GM23338 (cell line): Measurements from ENCODE around the gene ERC2. TPM values are rescaled to one million over a fixed set of nuclear protein-coding genes. Genes with fewer than 3 reads are reported as not detected.

Experiments
- CREB1 ChIP-seq: fragments of 250-450 bp; sonication (Bioruptor Pico); IDR thresholded peaks from 2 replicates; pipeline ENCODE4 v1.5.0; 2020; ENCODE audit warnings: low read depth, mild to moderate bottlenecking, moderate library complexity
- EZH2 ChIP-seq: fragments of 200-600 bp; sonication (generic); IDR thresholded peaks from one replicate; pipeline ENCODE4 v1.8.0; 2017; ENCODE audit warnings: antibody characterized with exemption, mild to moderate bottlenecking, low read depth; ENCODE audit not compliant: unreplicated experiment
- EZH2phosphoT487 ChIP-seq: fragments of 200-600 bp; sonication (generic); IDR thresholded peaks from one replicate; pipeline ENCODE4 v1.8.1; 2018; ENCODE audit warnings: antibody characterized with exemption; ENCODE audit not compliant: unreplicated experiment
- NANOG ChIP-seq: IDR thresholded peaks from 2 replicates; pipeline ENCODE4 v1.6.1; 2016; ENCODE audit warnings: antibody characterized with exemption, borderline replicate concordance
- POLR2AphosphoS5 ChIP-seq: IDR thresholded peaks from 2 replicates; pipeline ENCODE4 v1.6.1; 2016; ENCODE audit warnings: antibody characterized with exemption, low read depth
- STAT1 ChIP-seq: IDR thresholded peaks from one replicate; pipeline ENCODE4 v1.6.1; 2016; ENCODE audit warnings: antibody characterized with exemption; ENCODE audit not compliant: unreplicated experiment
- ZNF114 ChIP-seq: fragments of 250-450 bp; sonication (Bioruptor Pico); IDR thresholded peaks from 2 replicates; pipeline ENCODE4 v1.5.0; 2020; ENCODE audit warnings: mild to moderate bottlenecking, moderate library complexity
- ZNF331 ChIP-seq: fragments of 250-450 bp; sonication (Bioruptor Pico); IDR thresholded peaks from 2 replicates; pipeline ENCODE4 v1.5.0; 2020; ENCODE audit warnings: low read depth, mild to moderate bottlenecking, moderate library complexity
- polyA plus RNA-seq: library from polyadenylated mRNA; unstranded; fragments of >200 nt; fragmentation: Nextera tagmentation; extraction: Ambion mirVana; gene quantifications from 2 replicates; pipeline ENCODE4 v1.2.1, GENCODE V29; 2016
- total RNA-seq: library from RNA; depleted of rRNA; stranded (reverse); fragments of >200 nt; shearing (Covaris generic); gene quantifications from 2 replicates; pipeline ENCODE4 v1.2.3, GENCODE V29; 2014
- TF ChIP-seq, protein P1 (sequence below): fragments of 250-450 bp; sonication (Bioruptor Pico); IDR thresholded peaks from 2 replicates; pipeline ENCODE4 v1.5.0; 2020; ENCODE audit warnings: mild to moderate bottlenecking, moderate library complexity
- TF ChIP-seq, protein P2 (sequence below), 2 experiments: fragments of 200-600 bp in 1 of 2; sonication (generic) in 1 of 2; conservative IDR thresholded peaks; 2 replicates each; pipeline versions ENCODE4 v1.5.1 to v1.6.1; 2016 to 2017; ENCODE audit warnings: antibody characterized with exemption in 2 of 2, low read depth in 2 of 2, mild to moderate bottlenecking in 2 of 2, moderate library complexity in 1 of 2

Gene ERC2
- total and polyA plus RNA-seq, 2 experiments from 2014 or later, result 11.8 to 13.7 TPM

DNA sequence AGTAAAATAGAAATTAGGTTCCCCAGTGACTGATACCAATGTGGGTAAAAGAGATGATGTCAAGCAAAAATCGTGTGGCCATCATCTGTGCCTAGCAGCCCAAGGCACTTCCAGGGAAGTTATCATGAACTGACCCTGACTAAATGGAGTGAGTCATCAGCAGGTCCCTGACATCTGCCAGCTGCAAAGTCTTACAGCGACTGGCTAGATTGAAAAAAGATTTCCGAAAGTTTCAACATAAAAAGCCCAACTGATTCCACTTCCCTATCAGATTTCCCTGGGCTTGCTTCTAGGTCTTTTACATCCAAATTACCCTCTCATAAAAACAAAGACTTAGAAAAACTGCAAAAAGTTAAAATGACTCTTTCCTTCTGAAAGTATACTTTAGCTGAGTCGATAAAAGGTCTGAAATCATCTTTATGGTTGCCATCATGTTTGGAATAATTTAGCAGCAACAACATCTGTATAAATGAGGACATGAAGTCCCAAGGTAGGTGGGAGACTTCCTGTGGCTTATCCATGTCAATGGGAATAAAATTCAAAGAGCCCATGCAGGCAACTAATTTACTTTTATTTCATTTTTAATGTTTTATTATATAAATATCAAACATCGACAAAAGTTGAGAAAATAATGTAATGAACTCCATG, 342.8 kb downstream of the ERC2 start (continued):
- TF ChIP-seq, protein P1, sequence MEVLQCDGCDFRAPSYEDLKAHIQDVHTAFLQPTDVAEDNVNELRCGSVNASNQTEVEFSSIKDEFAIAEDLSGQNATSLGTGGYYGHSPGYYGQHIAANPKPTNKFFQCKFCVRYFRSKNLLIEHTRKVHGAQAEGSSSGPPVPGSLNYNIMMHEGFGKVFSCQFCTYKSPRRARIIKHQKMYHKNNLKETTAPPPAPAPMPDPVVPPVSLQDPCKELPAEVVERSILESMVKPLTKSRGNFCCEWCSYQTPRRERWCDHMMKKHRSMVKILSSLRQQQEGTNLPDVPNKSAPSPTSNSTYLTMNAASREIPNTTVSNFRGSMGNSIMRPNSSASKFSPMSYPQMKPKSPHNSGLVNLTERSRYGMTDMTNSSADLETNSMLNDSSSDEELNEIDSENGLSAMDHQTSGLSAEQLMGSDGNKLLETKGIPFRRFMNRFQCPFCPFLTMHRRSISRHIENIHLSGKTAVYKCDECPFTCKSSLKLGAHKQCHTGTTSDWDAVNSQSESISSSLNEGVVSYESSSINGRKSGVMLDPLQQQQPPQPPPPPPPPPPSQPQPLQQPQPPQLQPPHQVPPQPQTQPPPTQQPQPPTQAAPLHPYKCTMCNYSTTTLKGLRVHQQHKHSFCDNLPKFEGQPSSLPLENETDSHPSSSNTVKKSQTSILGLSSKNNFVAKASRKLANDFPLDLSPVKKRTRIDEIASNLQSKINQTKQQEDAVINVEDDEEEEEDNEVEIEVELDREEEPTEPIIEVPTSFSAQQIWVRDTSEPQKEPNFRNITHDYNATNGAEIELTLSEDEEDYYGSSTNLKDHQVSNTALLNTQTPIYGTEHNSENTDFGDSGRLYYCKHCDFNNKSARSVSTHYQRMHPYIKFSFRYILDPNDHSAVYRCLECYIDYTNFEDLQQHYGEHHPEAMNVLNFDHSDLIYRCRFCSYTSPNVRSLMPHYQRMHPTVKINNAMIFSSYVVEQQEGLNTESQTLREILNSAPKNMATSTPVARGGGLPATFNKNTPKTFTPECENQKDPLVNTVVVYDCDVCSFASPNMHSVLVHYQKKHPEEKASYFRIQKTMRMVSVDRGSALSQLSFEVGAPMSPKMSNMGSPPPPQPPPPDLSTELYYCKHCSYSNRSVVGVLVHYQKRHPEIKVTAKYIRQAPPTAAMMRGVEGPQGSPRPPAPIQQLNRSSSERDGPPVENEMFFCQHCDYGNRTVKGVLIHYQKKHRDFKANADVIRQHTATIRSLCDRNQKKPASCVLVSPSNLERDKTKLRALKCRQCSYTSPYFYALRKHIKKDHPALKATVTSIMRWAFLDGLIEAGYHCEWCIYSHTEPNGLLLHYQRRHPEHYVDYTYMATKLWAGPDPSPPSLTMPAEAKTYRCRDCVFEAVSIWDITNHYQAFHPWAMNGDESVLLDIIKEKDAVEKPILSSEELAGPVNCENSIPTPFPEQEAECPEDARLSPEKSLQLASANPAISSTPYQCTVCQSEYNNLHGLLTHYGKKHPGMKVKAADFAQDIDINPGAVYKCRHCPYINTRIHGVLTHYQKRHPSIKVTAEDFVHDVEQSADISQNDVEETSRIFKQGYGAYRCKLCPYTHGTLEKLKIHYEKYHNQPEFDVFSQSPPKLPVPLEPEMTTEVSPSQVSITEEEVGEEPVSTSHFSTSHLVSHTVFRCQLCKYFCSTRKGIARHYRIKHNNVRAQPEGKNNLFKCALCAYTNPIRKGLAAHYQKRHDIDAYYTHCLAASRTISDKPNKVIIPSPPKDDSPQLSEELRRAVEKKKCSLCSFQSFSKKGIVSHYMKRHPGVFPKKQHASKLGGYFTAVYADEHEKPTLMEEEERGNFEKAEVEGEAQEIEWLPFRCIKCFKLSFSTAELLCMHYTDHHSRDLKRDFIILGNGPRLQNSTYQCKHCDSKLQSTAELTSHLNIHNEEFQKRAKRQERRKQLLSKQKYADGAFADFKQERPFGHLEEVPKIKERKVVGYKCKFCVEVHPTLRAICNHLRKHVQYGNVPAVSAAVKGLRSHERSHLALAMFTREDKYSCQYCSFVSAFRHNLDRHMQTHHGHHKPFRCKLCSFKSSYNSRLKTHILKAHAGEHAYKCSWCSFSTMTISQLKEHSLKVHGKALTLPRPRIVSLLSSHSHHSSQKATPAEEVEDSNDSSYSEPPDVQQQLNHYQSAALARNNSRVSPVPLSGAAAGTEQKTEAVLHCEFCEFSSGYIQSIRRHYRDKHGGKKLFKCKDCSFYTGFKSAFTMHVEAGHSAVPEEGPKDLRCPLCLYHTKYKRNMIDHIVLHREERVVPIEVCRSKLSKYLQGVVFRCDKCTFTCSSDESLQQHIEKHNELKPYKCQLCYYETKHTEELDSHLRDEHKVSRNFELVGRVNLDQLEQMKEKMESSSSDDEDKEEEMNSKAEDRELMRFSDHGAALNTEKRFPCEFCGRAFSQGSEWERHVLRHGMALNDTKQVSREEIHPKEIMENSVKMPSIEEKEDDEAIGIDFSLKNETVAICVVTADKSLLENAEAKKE (CRISPR knock-in tag), result no peak
- TF ChIP-seq EZH2 (no peak), ZNF331 (CRISPR knock-in tag) (no peak), NANOG (no peak), ZNF114 (CRISPR knock-in tag) (no peak), POLR2AphosphoS5 (no peak), STAT1 (no peak), CREB1 (no peak), EZH2phosphoT487 (no peak)
- TF ChIP-seq, protein P2, sequence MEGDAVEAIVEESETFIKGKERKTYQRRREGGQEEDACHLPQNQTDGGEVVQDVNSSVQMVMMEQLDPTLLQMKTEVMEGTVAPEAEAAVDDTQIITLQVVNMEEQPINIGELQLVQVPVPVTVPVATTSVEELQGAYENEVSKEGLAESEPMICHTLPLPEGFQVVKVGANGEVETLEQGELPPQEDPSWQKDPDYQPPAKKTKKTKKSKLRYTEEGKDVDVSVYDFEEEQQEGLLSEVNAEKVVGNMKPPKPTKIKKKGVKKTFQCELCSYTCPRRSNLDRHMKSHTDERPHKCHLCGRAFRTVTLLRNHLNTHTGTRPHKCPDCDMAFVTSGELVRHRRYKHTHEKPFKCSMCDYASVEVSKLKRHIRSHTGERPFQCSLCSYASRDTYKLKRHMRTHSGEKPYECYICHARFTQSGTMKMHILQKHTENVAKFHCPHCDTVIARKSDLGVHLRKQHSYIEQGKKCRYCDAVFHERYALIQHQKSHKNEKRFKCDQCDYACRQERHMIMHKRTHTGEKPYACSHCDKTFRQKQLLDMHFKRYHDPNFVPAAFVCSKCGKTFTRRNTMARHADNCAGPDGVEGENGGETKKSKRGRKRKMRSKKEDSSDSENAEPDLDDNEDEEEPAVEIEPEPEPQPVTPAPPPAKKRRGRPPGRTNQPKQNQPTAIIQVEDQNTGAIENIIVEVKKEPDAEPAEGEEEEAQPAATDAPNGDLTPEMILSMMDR (conservative IDR thresholded peaks at IDR 0.05; ENCODE audit: low read depth in 2 of 2), result no peak
